SK-N-SH treated with all-trans-retinoic acid at 6 μM for 48 hours (cell line): ENCODE data around the gene FOXE3.
A peak's percentile ranks its signal among the peaks of the same experiment; 100 is the strongest.

Source experiments
- ATAC-seq: fragments of 200-7000 bp; cut with Tn5 transposase; 3 replicates; pipeline ENCODE4 v1.9.1; 2020; ENCODE audit warnings: mild to moderate bottlenecking, moderate library complexity
- ARNTL ChIP-seq: fragments of 450-650 bp; formaldehyde crosslinking; IDR thresholded peaks from 2 replicates; pipeline ENCODE4 v1.5.0; 2020; ENCODE audit warnings: low read depth, mild to moderate bottlenecking, moderate library complexity, borderline replicate concordance
- BACH2 ChIP-seq: fragments of 250-450 bp; sonication (Bioruptor Pico); IDR thresholded peaks from 2 replicates; pipeline ENCODE4 v1.9.0; 2021; ENCODE audit warnings: mild to moderate bottlenecking, borderline replicate concordance
- CREB5 ChIP-seq: fragments of 250-450 bp; sonication (Bioruptor Pico); IDR thresholded peaks from 2 replicates; pipeline ENCODE4 v1.5.1; 2020; ENCODE audit warnings: low read depth, mild to moderate bottlenecking, moderate library complexity
- CSDC2 ChIP-seq: fragments of 250-450 bp; sonication (Bioruptor Pico); IDR thresholded peaks from 2 replicates; pipeline ENCODE4 v1.5.0; 2020; ENCODE audit warnings: mild to moderate bottlenecking, moderate library complexity
- CSRNP3 ChIP-seq: fragments of 250-450 bp; sonication (Bioruptor Pico); IDR thresholded peaks from 2 replicates; pipeline ENCODE4 v1.5.1; 2021; ENCODE audit warnings: mild to moderate bottlenecking, moderate library complexity
- ESRRG ChIP-seq: fragments of 250-450 bp; sonication (Bioruptor Pico); IDR thresholded peaks from 2 replicates; pipeline ENCODE4 v1.6.1; 2021; ENCODE audit warnings: mild to moderate bottlenecking
- ISL1 ChIP-seq: fragments of 250-450 bp; sonication (Bioruptor Pico); IDR thresholded peaks from 2 replicates; pipeline ENCODE4 v2.1.2; 2022; ENCODE audit warnings: mild to moderate bottlenecking, moderate library complexity
- OSR1 ChIP-seq: fragments of 250-450 bp; sonication (Bioruptor Pico); IDR thresholded peaks from 2 replicates; pipeline ENCODE4 v1.8.0; 2022; ENCODE audit warnings: moderate library complexity, mild to moderate bottlenecking, inconsistent platforms
- POU6F1 ChIP-seq: fragments of 250-450 bp; sonication (Bioruptor Pico); IDR thresholded peaks from 2 replicates; pipeline ENCODE4 v1.8.0; 2021; ENCODE audit warnings: low read depth, mild to moderate bottlenecking, moderate library complexity, borderline replicate concordance
- PPARA ChIP-seq: fragments of 250-450 bp; sonication (Bioruptor Pico); IDR thresholded peaks from 2 replicates; pipeline ENCODE4 v1.5.0; 2020; ENCODE audit warnings: mild to moderate bottlenecking, borderline replicate concordance
- RARB ChIP-seq: fragments of 250-450 bp; sonication (Bioruptor Pico); IDR thresholded peaks from 2 replicates; pipeline ENCODE4 v1.8.0; 2021; ENCODE audit warnings: mild to moderate bottlenecking, moderate library complexity
- SNAI2 ChIP-seq: fragments of 250-450 bp; sonication (Bioruptor Pico); IDR thresholded peaks from 2 replicates; pipeline ENCODE4 v1.5.0; 2020; ENCODE audit warnings: mild to moderate bottlenecking, moderate library complexity
- TCF4 ChIP-seq: fragments of 250-450 bp; sonication (Bioruptor Pico); IDR thresholded peaks from 2 replicates; pipeline ENCODE4 v1.8.0; 2021; ENCODE audit warnings: mild to moderate bottlenecking, moderate library complexity, borderline replicate concordance
- TOX ChIP-seq: fragments of 250-450 bp; sonication (Bioruptor Pico); IDR thresholded peaks from 2 replicates; pipeline ENCODE4 v1.8.0; 2021; ENCODE audit warnings: mild to moderate bottlenecking, moderate library complexity, borderline replicate concordance
- TSHZ2 ChIP-seq: fragments of 250-450 bp; sonication (Bioruptor Pico); IDR thresholded peaks from 2 replicates; pipeline ENCODE4 v1.5.0; 2020; ENCODE audit warnings: mild to moderate bottlenecking, moderate library complexity
- ZC3H10 ChIP-seq: fragments of 250-450 bp; sonication (Bioruptor Pico); IDR thresholded peaks from 2 replicates; pipeline ENCODE4 v1.5.1; 2021; ENCODE audit warnings: mild to moderate bottlenecking, moderate library complexity
- ZFP3 ChIP-seq: fragments of 250-450 bp; sonication (Bioruptor Pico); IDR thresholded peaks from 2 replicates; pipeline ENCODE4 v1.5.0; 2020; ENCODE audit warnings: mild to moderate bottlenecking, moderate library complexity
- ZFP30 ChIP-seq: fragments of 450-650 bp; formaldehyde crosslinking; IDR thresholded peaks from 2 replicates; pipeline ENCODE4 v1.5.0; 2022; ENCODE audit warnings: mild to moderate bottlenecking, moderate library complexity
- ZNF565 ChIP-seq: fragments of 450-650 bp; formaldehyde crosslinking; conservative IDR thresholded peaks from 2 replicates; pipeline ENCODE4 v1.5.0; 2020; ENCODE audit warnings: low read depth, mild to moderate bottlenecking, moderate library complexity
- ZNF70 ChIP-seq: fragments of 450-650 bp; formaldehyde crosslinking; IDR thresholded peaks from 2 replicates; pipeline ENCODE4 v1.5.0; 2020; ENCODE audit warnings: mild to moderate bottlenecking, moderate library complexity
- TF ChIP-seq, protein P1 (sequence below): fragments of 250-450 bp; sonication (Bioruptor Pico); IDR thresholded peaks from 2 replicates; pipeline ENCODE4 v1.8.0; 2020; ENCODE audit warnings: mild to moderate bottlenecking, moderate library complexity, borderline replicate concordance

The FOXE3 gene

GRCh38 chr1:47449822-47450552, 33.9 kb downstream of the FOXE3 start:
- ATAC-seq, result peak; percentile 78
- TF ChIP-seq ZFP3 (no peak), BACH2 (no peak), CREB5 (no peak), RARB (CRISPR knock-in tag) (no peak), ZNF565 (CRISPR knock-in tag) (no peak)

- no peak for ATAC-seq
Measured at GRCh38 chr1:47450606-47451005, 34.5 kb downstream of the FOXE3 start.

DNA sequence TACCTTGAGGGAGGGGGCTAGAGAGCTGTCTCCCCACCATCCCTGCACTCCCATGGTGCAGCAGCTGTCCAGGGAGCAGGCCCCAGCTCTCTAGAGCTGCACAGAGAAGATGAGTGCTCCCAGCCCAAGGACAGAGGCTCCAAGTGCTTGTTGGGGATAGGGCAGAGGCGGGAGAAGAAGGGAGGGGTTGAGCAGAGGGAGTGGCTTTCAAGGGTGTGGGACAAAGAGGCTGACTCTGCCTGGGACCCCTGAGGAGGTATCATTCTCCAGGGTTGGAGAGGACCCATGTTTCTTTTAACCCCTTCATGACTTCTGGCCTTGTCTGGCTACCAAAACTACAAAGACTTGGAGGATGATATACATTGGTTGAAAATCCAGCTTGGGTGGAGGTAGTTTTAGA, 36.3 kb downstream of the FOXE3 start:
- no peak for ATAC-seq
- no peak for TF ChIP-seq RARB (CRISPR knock-in tag)
- TF ChIP-seq TCF4 (CRISPR knock-in tag), result no peak
- no peak for TF ChIP-seq CSRNP3 (CRISPR knock-in tag)
- TF ChIP-seq ZNF70 (CRISPR knock-in tag), result no peak
- no peak for TF ChIP-seq POU6F1 (CRISPR knock-in tag)
- TF ChIP-seq, protein P1, sequence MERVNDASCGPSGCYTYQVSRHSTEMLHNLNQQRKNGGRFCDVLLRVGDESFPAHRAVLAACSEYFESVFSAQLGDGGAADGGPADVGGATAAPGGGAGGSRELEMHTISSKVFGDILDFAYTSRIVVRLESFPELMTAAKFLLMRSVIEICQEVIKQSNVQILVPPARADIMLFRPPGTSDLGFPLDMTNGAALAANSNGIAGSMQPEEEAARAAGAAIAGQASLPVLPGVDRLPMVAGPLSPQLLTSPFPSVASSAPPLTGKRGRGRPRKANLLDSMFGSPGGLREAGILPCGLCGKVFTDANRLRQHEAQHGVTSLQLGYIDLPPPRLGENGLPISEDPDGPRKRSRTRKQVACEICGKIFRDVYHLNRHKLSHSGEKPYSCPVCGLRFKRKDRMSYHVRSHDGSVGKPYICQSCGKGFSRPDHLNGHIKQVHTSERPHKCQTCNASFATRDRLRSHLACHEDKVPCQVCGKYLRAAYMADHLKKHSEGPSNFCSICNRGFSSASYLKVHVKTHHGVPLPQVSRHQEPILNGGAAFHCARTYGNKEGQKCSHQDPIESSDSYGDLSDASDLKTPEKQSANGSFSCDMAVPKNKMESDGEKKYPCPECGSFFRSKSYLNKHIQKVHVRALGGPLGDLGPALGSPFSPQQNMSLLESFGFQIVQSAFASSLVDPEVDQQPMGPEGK (CRISPR knock-in tag), result no peak
- TF ChIP-seq TSHZ2, result no peak
- no peak for TF ChIP-seq ZC3H10 (CRISPR knock-in tag)
- TF ChIP-seq PPARA, result no peak

More at GRCh38 chr1:47450606-47451005, 34.5 kb downstream of the FOXE3 start:
- TF ChIP-seq ZFP3, result no peak
- no peak for TF ChIP-seq BACH2
- no peak for TF ChIP-seq SNAI2 (CRISPR knock-in tag)
- no peak for TF ChIP-seq ZFP30 (CRISPR knock-in tag)
- TF ChIP-seq CREB5, result no peak
- TF ChIP-seq POU6F1 (CRISPR knock-in tag), result no peak
- TF ChIP-seq CSRNP3 (CRISPR knock-in tag), result no peak
- no peak for TF ChIP-seq TOX
- TF ChIP-seq ZNF565 (CRISPR knock-in tag), result no peak
- no peak for TF ChIP-seq ISL1
- no peak for TF ChIP-seq ARNTL
- no peak for TF ChIP-seq OSR1 (CRISPR knock-in tag)
- TF ChIP-seq ESRRG (CRISPR knock-in tag), result no peak
- TF ChIP-seq RARB (CRISPR knock-in tag), result no peak
- no peak for TF ChIP-seq CSDC2 (CRISPR knock-in tag)
